SH-SY5Y (cell line): Measurements from ENCODE around the gene CTDSPL.

Experiments used
- GATA2 ChIP-seq: IDR thresholded peaks from 2 replicates; pipeline ENCODE4 v1.6.1; 2011; ENCODE audit warnings: mild to moderate bottlenecking, low read depth, low read length
- GATA3 ChIP-seq: IDR thresholded peaks from 2 replicates; pipeline ENCODE4 v1.6.1; 2011; ENCODE audit warnings: low read depth, mild to moderate bottlenecking, low read length, moderate library complexity

- TF ChIP-seq GATA3 = no peak
- no peak for TF ChIP-seq GATA2
Observed at GRCh38 chr3:37993067-37993455, 131.4 kb downstream of the CTDSPL start.
